Ishikawa (cell line): ENCODE results near the gene POLH.

Experiments
- CEBPB ChIP-seq: IDR thresholded peaks from 2 replicates; pipeline ENCODE4 v1.6.1; 2012
- CREB1 ChIP-seq: IDR thresholded peaks from 2 replicates; pipeline ENCODE4 v1.6.1; 2012; ENCODE audit warnings: low read depth
- EP300 ChIP-seq: IDR thresholded peaks from 2 replicates; pipeline ENCODE4 v1.6.1; 2012; ENCODE audit warnings: borderline replicate concordance
- NFIC ChIP-seq: IDR thresholded peaks from 2 replicates; pipeline ENCODE4 v1.6.1; 2012
- RAD21 ChIP-seq: IDR thresholded peaks from 2 replicates; pipeline ENCODE4 v1.6.1; 2012; ENCODE audit warnings: low read depth
- TAF1 ChIP-seq: IDR thresholded peaks from 2 replicates; pipeline ENCODE4 v1.6.1; 2012; ENCODE audit warnings: low read depth, mild to moderate bottlenecking
- TCF12 ChIP-seq: IDR thresholded peaks from 2 replicates; pipeline ENCODE4 v1.6.1; 2012; ENCODE audit warnings: low read depth
- TEAD4 ChIP-seq: IDR thresholded peaks from 2 replicates; pipeline ENCODE4 v1.6.1; 2012
- USF1 ChIP-seq: IDR thresholded peaks from 2 replicates; pipeline ENCODE4 v1.6.1; 2012
- YY1 ChIP-seq: IDR thresholded peaks from 2 replicates; pipeline ENCODE4 v1.6.1; 2012; ENCODE audit warnings: low read depth
- ZBTB7A ChIP-seq: IDR thresholded peaks from 2 replicates; pipeline ENCODE4 v1.6.1; 2012; ENCODE audit warnings: low read depth
- TF ChIP-seq, protein P1 (sequence below): IDR thresholded peaks from 2 replicates; pipeline ENCODE4 v1.6.1; 2012; ENCODE audit warnings: low read depth, mild to moderate bottlenecking
- TF ChIP-seq, protein P2 (sequence below): IDR thresholded peaks from 2 replicates; pipeline ENCODE4 v1.6.1; 2012

DNA sequence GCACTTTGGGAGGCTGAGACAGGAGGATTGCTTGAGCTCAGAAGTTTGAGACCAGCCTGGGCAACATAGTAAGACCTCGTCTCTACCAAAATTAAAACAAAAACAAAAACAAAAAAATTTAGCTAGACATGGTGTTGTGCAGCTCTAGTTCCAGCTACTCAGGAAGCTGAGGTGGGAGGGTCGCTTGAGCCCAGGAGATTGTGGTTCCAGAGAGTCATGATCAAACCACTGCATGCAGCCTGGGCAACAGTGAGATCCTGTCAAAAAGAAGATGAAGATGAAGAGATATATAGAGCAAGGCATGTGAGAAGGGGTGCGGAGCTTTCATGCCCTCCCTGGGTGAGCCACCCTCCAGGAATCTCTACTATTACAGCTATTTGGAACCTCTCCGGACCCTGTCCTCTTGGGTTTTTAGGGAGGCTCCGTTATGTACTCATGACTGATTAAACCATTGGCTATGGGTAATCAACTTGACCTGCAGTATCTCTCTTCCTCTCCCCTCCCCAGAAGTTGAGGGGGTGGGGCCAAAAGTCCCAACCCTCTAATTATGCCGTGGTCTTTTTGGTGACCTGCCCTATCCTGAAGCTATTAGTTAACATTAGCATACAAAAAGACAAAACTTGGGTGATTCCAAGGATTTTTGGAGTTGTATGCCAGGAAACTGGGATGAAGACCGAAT lies 9.0 kb downstream of the POLH start:
- TF ChIP-seq USF1, result no peak
- TF ChIP-seq TEAD4, result no peak
- no peak for TF ChIP-seq EP300
- TF ChIP-seq YY1, result no peak
- TF ChIP-seq TAF1, result no peak
- no peak for TF ChIP-seq ZBTB7A
- no peak for TF ChIP-seq TCF12
- TF ChIP-seq CREB1, result no peak
- TF ChIP-seq, protein P1, sequence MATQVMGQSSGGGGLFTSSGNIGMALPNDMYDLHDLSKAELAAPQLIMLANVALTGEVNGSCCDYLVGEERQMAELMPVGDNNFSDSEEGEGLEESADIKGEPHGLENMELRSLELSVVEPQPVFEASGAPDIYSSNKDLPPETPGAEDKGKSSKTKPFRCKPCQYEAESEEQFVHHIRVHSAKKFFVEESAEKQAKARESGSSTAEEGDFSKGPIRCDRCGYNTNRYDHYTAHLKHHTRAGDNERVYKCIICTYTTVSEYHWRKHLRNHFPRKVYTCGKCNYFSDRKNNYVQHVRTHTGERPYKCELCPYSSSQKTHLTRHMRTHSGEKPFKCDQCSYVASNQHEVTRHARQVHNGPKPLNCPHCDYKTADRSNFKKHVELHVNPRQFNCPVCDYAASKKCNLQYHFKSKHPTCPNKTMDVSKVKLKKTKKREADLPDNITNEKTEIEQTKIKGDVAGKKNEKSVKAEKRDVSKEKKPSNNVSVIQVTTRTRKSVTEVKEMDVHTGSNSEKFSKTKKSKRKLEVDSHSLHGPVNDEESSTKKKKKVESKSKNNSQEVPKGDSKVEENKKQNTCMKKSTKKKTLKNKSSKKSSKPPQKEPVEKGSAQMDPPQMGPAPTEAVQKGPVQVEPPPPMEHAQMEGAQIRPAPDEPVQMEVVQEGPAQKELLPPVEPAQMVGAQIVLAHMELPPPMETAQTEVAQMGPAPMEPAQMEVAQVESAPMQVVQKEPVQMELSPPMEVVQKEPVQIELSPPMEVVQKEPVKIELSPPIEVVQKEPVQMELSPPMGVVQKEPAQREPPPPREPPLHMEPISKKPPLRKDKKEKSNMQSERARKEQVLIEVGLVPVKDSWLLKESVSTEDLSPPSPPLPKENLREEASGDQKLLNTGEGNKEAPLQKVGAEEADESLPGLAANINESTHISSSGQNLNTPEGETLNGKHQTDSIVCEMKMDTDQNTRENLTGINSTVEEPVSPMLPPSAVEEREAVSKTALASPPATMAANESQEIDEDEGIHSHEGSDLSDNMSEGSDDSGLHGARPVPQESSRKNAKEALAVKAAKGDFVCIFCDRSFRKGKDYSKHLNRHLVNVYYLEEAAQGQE, result no peak
- TF ChIP-seq, protein P2, sequence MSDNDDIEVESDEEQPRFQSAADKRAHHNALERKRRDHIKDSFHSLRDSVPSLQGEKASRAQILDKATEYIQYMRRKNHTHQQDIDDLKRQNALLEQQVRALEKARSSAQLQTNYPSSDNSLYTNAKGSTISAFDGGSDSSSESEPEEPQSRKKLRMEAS, result no peak
- TF ChIP-seq NFIC, result no peak
- TF ChIP-seq CEBPB, result no peak
- no peak for TF ChIP-seq RAD21
